Left colon (tissue), 2 donors: ENCODE results near the gene ODF2. TPM values are rescaled to one million over a fixed set of nuclear protein-coding genes. Genes with fewer than 3 reads are reported as not detected.
"Not testable (repeated sequence)": the region's sequence is repeated elsewhere in the genome, so short reads cannot be mapped to it uniquely, and the experiment has no call there.

Experiments used
- ATAC-seq: fragments of 200-7000 bp; cut with Tn5 transposase; one replicate; pipeline ENCODE4 v1.9.1; 2020; ENCODE audit warnings: mild to moderate bottlenecking, moderate library complexity
- DNase-seq, 2 donors: peaks; one replicate each; pipeline ENCODE4 v3.0.0-alpha.2; 2020
- intact Hi-C, 2 donors: fragments of 100-400 bp; cut with DNase I in 1 of 2; cut with micrococcal nuclease in 1 of 2; formaldehyde crosslinking; loops; one replicate each; pipeline versions ENCODE4 v1.11.2 to v1.14.0; 2022; cut with DNase I, micrococcal nuclease
- total RNA-seq, 2 donors: library from RNA; stranded (reverse); fragmentation: NEBNext Ultra II Directional; extraction: Animal tissue kit (Norgen Biotek cat#: 25700); gene quantifications; one replicate each; pipeline ENCODE4 v1.2.1, GENCODE V29; 2021
- donor health status: DM: no; HTN: no; CAD: no.
- donor health status: DM: yes; HTN: yes; CAD: no.

The ODF2 gene
- total RNA-seq, 2 donors from 2014 or later = 13.8 to 16.5 TPM

DNA sequence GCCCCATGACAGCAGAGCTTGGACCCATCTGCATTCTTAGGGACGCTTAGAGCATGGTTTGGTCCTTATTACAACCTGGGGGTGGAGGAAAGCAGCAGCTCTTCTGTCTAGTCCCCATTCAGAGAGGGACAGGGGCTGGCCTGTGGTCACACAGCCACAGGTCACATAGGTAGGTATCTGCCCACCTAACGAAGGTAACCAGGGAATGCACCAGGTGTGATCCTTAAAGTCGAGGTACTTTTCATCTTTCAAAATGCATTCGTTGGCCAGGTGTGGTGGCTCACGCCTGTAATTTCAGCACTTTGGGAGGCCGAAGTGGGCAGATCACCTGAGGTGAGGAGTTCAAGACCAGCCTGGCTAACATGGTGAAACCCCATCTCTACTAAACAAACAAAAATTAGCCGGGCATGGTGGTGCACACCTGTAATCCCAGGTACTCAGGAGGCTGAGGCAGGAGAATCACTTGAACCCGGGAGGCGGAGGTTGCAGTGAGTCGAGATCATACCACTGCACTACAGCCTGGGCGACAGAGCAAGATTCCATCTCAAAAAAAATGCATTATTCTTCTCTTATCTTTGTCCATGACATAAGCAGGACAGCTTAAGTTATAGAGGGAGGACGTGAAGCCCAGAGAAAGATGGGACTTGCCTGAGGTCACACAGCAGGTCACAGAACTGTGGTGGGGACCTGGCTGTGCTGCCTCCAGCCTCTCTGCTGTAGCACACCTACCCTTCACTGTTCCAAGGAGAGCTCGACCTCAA is 33.6 kb upstream of the ODF2 start:
- intact Hi-C loops, DNase-seq, ATAC-seq: not testable (repeated sequence)

DNA sequence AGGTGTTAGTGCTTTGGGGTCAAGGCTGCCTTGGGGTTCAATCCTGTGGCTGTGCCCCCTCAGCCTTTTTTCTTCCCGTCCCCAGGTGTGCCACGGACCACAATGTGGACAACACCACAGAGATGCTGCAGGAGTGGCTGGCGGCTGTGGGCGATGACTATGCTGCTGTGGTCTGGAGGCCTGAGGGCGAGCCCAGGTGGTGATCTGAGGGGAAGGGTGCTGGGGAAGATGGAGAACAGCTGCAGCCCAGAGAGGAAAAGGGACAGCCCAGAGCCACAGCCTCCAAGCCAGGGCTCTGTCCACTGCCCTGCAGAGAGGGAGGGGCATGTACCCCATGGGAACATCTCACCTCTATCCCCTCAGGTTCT is 33.0 kb upstream of the ODF2 start:
- ATAC-seq = no peak
- intact Hi-C loops = no loop called here
- no peak for DNase-seq

DNA sequence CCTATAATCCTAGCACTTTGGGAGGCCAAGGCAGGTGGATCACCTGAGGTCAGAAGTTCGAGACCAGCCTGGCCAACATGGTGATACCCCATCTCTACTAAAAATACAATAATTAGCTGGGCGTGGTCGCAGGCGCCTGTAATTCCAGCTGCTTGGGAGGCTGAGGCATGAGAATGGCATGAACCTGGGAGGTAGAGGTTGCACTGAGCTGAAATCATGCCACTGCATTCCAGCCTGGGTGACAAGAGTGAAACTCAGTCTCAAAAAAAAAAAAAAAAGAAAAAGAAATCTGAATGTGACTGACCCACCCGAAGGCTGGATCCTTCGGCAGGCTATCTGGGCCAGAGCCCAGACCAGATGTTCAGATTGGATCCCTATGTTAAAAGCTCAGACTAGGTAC is 32.5 kb upstream of the ODF2 start:
- intact Hi-C loops, DNase-seq, ATAC-seq: not testable (repeated sequence)

DNA sequence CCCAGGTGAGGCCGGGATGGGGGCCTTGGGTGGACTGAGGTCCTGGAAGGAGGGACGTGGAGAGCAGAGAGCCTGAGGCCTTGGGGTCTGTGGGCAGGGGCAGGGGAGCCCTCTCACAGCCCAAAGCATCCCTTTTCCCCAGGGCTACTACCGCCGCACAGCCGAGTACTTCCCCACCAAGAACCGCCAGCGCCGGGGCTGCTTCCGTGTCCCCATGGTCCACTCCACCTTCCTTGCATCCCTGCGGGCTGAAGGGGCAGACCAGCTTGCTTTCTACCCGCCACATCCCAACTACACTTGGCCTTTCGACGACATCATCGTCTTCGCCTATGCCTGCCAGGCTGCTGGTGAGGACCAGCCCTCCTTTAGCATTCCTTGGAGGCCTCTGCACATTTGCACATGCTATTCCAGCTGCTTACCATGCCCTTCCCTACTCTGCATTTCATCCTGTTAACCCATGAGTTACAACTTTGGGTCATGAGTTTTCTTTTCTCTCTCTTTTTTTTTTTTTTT is 31.5 kb upstream of the ODF2 start:
- no peak for DNase-seq
- intact Hi-C loops = no loop called here
- no peak for ATAC-seq

DNA sequence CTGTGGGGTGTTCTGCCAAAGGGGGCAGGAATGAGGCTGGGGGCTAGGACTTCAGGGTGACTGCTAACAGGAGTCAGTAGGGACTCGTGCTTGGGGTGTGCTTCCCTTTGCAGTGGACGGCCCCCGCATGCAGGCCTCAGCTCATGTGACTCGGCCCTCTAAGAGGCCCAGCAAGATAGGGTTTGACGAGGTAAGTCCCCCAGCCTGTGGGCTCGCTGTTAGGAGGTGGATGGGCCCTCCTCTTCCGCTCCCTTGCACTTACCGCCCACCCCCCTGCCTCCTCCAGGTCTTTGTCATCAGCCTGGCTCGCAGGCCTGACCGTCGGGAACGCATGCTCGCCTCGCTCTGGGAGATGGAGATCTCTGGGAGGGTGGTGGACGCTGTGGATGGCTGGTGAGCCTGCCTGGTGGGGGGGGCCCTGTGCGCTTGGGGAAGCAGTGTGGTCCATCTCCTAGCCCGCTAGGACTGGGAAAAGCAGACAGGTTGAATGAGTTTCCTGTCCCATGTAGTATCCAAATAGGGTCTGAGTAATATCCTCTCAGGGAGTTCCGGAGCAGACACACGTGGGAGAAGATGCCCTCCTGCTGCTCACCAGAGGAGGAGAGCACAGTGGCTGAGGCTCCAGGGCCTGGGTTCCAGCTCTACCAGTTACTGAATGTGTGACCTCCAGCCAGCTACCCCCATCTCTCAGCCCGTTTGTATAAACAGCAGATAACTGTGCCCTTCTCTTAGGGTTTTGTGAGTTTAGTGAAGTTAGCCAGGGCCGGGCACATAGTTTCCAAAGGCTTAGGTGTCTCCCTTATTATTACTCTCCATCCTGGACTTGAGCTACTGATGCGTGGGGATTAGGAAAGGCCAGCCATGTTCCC is 26.9 kb upstream of the ODF2 start:
- no peak for DNase-seq
- intact Hi-C loops = no loop called here
- no peak for ATAC-seq

DNA sequence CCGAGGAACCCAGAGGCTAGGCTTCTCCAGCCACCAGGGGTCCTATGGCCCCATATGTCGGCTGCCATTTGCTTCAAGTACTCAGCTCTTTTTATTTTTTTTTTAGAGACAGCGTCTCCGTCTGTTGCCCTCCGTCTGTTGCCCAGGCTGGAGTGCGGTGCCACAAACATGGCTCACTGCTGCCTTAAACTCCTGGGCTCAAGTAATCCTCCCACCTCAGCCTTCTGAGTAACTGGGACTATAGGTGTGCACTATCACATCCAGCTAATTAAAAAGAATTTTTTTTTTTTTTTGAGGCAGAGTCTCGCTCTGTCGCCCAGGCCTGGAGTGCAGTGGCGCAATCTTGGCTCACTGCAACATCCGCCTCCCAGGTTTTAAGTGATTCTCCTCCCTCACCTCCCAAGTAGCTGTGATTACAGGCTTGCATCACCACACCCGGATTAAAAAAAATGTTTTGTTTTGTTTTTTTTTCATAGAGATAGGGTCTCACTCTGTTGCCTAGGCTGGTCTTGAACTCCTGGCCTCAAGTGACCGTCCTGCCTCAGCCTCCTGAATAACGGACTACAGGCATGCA is 26.2 kb upstream of the ODF2 start:
- ATAC-seq = no peak
- no peak for DNase-seq
- intact Hi-C loops = no loop called here

DNA sequence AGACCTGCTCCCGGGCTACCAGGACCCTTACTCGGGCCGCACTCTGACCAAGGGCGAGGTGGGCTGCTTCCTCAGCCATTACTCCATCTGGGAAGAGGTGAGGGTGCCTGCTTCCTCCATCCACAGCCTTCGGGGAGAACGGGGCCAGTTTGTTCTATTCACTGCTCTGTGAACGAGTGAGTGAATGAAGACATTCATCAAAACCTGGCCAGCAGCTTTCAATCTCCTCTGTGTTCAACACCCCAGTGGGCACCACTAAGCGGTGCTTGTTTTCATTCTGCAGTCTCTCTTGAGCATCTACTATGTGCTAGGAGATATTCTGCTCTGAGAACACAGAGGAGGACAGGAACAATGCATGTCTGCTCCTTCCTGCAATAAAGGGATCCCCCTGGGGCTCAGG is 24.6 kb upstream of the ODF2 start:
- DNase-seq (no peak), ATAC-seq (no peak)
- intact Hi-C loops = no loop called here

DNA sequence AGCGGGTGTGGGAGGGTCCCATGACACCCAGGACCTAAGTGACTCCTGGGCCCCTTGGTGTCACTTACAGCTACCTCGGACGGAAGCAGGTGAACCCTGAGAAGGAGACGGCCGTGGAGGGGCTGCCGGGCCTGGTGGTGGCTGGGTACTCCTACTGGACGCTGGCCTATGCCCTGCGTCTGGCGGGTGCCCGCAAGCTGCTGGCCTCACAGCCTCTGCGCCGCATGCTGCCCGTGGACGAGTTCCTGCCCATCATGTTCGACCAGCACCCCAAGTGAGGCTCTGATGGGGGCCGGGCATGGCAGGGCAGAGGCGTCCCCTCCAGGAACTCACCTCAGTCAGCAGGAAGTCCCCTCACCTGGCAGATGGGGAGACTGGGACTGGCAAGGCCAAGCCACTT is 21.5 kb upstream of the ODF2 start:
- intact Hi-C loops = no loop called here
- DNase-seq = no peak
- ATAC-seq = no peak

DNA sequence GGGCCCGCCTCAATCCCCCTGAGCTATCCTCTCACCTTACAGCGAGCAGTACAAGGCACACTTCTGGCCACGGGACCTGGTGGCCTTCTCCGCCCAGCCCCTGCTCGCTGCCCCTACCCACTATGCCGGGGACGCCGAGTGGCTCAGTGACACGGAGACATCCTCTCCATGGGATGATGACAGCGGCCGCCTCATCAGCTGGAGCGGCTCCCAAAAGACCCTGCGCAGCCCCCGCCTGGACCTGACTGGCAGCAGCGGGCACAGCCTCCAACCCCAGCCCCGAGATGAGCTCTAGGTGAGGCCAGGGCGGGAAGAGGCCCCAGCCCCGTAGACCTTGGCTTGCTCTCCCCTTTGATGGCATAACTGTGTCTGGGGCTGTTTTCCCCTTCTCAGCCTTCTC is 20.2 kb upstream of the ODF2 start:
- DNase-seq = no peak
- intact Hi-C loops = no loop called here
- no peak for ATAC-seq

DNA sequence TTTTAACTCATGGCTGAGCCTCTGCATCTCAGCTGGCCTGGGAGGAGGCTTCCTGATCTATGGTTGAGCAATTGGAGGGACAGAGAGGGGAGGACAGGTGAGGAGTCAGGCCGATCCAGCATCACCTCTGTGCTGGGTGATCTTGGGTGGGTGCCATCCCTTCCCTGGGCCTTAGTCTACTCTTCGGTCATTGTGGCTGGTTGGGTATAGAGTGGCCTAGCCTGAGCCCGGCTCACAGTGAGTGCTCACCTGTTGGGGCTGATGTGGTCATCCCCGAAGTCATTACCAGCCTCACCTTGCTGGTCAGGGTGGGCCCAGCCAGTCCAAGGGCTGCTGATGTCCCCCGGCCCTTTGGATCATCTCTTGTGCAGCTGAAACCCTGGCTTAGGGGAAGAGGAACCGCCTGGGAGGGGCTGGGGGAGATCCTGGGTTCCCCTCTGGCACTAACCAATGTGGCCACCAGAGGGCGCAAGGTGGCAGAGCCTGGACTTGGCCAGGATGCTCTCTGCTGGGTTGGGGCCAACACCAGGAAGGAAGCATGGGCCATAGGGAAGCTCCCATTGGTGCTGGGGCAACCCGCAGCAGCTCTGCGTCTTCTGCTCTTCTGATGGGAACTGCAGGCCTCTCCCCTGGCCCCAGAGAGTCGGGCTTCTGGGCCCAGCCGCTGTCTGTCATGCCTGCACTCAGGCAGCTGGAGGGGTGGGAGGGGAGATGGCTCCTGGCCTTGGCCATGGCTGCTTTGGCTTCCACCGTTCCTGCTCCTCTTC is 17.3 kb upstream of the ODF2 start:
- intact Hi-C loops = no loop called here
- peak; percentile 80 to 92 for DNase-seq
- peak; percentile 99 for ATAC-seq

DNA sequence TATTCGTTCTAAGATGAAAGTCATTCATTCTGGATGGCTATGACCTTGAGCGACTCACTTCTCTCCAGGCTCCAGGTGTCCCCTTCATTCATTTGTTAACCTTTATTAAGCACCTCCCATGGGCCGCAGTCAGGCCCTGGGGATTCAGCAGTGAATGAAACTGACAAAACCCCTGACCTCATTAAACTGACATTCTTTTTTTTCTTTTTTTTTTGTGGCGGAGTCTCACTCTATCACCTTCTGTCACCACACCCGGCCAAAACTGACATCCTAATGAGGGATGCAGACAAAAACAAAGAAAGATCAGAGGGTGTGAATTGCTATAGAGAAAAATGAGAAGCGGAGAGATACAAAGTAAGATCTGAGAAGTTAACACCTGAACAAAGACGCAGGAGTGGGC is 16.5 kb upstream of the ODF2 start:
- no peak for ATAC-seq
- no peak for DNase-seq
- intact Hi-C loops = no loop called here

DNA sequence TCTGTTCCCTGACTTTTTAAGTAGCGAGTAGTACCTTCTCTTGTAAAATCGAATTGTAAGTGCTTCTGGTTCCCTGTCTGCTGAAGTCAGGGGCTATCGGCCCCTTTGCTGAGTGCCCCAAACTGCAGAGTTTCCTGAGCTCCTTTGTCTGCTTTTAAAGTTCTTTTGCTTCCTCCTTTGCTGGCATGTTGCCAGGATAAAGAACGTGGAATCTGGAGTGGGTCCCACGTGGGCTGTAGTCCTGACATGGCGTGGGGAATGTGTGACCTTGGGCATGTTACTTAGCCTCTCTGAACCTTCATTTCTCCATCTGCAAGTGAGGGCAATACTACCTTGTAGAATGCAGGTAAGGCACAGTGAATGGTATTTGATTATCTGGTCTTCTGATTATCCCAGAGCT is 13.7 kb upstream of the ODF2 start:
- intact Hi-C loops = no loop called here
- ATAC-seq (no peak), DNase-seq (no peak)

DNA sequence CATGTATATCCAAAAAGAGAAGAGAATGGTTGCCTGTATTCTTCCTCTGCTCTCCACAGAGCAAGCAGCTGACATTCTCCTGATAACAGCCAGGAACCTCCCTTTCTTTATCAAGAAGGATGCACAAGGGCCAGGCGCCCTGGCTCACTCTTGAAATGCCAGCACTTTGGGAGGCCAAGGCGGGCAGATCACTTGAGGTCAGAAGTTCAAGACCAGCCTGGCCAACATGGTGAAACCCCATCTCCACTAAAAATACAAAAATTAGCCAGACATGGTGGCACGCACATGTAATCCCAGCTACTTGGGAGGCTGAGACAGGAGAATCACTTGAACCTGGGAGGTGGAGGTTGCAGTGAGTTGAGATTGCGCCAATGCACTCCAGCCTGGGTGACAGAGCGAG is 9.3 kb upstream of the ODF2 start:
- intact Hi-C loops, DNase-seq, ATAC-seq: not testable (repeated sequence)

DNA sequence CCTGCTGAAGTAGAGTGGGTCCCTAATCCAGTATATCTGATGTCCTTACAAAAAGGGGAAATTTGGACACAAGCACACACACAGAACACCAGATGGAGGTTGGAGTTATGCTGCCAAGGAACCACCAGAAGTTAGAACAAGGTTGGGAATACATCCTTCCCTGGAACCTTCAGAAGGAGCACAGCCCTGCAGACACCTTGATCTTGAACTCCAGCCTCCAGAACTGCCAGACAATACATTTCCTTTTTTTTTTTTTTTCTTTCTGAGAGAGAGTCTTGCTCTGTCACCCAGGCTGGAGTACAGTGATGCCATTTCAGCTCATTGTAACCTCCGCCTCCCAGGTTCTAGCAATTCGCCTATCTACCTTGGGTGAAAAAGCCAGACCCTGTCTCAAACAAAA is 7.1 kb upstream of the ODF2 start:
- intact Hi-C loops = no loop called here
- DNase-seq = no peak
- ATAC-seq = no peak

DNA sequence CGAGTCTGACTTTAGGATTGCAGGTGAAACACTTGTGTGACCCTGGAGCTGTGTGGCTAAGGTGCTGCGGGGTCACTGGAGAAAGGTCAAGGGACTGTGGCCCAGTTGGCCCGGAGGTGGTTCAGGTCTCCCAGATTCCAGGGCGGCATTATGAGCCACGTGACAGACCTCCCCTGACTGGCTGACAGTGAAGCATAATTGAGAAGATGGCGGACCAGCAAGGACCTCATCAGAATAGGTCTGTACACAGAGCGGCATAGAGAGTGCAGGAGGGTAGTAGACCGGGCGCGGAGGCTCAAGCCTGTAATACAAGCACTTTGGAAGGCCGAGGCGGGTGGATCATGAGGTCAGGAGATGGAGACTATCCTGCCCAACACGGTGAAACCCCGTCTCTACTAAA is 815 bp upstream of the ODF2 start:
- no peak for ATAC-seq
- intact Hi-C loops = no loop called here
- peak in 1 of 2 donors; percentile 18 for DNase-seq

DNA sequence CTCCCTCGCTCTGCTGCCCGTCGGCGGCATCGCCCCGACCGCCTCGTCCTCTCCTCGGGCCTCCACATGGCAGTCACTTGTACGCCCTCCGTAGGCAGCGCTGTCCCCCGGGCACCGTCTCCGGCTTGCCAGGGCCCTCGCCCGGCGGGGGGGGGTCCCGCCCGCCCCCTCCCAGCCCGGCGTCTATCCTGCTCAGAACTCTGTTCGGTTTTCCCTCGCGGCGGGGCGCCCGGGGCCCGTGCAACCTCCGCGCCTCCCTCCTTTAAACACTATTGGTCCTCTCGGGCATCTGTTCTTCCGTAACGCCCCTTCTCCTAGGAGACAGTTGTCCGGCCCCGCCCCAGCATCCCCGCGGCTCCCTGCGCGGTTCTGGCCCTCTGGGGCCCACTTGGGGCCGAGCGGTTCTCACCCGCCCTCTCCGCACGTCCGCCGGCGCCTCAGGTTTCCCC is 831 bp downstream of the ODF2 start:
- DNase-seq (peak; percentile 72), ATAC-seq (peak; percentile 78)
- intact Hi-C loops = no loop called here

DNA sequence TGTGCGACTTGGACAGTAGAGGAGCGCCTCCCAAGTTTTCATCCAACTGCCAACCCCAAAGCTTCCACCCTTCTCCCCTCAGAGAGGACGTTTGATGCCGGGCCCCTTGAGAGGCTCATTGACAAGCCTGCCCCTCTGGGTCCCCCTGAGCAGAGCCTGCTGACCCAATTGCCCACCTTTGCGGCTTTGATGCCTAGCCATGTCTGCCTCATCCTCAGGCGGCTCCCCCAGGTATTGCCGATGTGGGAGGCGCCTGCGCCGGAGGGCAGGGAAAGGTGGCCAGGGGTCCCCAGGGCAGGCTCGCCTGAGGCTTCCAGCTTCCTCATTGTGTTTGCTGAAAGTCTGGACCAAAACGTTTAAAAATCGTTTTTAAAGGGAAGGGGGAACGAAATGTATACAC is 1.4 kb downstream of the ODF2 start:
- intact Hi-C loops = no loop called here
- DNase-seq (no peak), ATAC-seq (no peak)

DNA sequence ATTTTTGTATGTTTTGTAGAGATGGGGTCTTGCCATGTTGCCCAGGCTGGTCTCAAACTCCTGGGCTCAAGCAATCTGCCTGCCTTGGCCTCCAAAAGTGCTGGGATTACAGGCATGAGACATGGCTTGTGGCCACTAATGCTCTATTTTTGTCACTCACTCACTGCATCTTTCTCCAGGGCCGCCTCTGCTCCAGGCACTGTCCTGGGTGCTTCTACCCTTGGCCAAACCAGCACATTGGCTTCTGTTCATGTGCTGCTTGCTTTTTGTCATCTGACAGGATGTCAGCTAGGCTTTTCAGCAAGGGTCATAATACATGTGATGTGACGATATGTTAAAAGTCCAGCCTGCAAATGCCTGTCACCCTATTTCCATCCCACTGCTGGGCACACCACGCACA is 3.2 kb downstream of the ODF2 start:
- intact Hi-C loops = no loop called here
- ATAC-seq = no peak
- DNase-seq = no peak

DNA sequence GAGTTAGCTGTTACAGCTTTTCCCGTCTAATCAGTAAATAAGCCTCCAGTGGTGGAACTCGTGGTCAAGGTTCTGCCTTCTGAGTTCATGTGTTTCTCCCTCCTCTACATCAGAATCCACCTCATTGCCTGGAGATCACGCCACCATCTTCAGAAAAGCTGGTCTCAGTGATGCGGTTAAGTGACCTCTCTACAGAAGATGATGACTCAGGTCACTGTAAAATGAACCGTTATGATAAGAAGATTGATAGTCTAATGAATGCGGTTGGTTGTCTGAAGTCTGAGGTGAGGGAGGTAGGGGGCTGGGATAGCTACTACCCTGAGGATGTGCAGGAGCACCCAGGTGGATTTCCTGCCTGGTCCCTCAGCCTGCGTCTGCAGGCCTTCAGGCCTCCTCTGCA is 13.3 kb downstream of the ODF2 start:
- DNase-seq (no peak), ATAC-seq (no peak)
- intact Hi-C loops = no loop called here
